NCI-H146 treated with DMSO at 0.1 percent for 48 hours (cell line): ENCODE measurements around the gene ELL2.
"Not testable (repeated sequence)": the region's sequence is repeated elsewhere in the genome, so short reads cannot be mapped to it uniquely, and the experiment has no call there.

Experiments
- DNase-seq: peaks from one replicate; lab custom pipeline; 2025; ENCODE audit not compliant: unreplicated experiment; lab: John Stamatoyannopoulos, UW

The ELL2 gene

DNA sequence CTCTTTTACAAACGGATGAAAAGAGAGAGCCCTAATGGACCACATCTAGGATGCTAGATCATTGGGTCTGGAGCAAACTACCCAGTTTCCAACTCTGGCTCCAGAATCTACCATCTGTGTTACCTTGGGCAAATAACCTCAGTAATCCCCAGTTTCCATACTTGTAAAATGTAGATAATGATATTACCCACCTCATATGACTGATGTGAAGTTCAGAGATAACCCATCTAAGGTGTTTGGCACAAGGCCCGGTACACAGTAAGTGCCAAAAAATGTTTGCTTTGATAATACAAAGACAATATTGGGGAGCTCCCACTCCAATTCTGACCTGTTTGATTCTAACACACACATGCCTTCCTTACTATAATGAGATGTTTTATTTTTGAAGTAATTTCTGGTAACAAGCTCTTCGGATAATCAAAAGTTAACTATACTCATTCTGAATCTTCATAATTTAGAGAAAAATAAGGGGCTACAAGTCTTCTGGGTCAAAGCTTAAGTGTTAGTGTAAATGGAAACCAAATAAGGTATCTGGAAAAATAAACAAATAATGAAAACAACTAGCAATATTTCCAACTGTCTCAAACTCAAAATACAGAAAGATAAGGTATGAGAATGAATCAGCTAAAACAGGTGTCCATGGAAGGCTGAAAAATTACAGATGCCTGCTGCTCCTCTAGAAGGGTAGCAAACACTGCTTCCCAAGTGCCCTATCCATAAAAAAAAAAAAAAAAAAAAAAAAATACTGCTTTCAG is 30.4 kb downstream of the ELL2 start:
- no peak for DNase-seq

DNA sequence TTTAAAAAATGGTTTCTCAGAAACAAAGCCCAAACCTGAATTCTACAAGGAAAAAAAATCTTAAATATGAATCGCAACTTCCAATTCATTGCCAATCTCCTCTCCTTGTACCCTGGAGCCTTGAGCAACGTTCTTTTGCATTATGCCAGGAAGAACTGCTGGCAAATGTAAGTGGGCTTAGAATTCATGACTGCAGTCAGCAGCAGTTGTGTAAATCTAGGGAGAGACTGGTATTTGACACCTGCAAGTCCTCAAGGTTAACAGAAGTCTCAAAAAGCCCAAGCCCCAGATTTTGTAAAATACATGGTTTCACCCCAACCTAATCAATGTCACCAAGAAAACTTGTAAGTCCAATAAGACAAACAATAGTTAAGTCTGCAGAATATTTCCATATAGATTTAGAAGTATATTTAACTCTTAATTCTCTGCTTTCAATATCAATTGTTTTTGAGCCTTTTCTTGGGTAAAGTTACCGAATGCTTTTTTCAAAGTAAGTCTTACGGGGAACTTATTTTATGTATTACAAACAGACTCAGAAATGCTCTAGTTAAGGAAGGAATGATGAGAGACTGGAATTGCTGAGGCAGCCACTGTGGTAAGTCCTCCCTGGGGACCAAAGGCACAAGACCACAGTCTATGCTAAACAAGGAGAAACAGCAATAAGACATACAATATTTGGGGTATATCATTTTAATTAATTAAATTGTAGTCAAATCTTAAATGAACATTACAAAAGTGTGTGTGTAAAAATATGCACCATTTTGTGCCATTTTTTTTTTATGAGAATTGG is 31.3 kb downstream of the ELL2 start:
- no peak for DNase-seq

DNA sequence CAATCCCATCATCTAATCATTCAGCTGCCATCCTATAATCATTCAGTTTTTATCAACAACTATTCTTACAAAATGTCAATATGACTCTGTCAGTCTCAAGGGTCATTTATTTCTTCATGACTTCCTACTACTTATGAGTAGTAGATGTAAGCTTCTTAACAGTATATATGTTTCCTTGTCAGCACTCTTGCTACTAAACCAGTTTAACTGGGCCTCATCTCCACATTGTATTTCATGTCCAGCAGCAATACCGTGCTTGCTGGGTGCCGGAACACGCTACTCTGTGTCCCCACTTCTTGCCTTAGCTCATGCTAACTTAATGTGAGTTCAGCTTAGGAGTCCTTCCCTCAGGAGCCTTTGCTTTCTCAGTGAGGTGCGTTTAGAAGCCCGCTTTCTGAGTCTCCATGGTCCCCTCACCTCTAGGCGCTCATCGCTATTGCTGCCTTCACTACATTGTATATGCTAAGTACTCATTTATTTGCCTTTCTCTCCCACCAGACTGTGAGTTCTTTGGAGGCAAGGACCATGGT is 32.9 kb downstream of the ELL2 start:
- DNase-seq = no peak

DNA sequence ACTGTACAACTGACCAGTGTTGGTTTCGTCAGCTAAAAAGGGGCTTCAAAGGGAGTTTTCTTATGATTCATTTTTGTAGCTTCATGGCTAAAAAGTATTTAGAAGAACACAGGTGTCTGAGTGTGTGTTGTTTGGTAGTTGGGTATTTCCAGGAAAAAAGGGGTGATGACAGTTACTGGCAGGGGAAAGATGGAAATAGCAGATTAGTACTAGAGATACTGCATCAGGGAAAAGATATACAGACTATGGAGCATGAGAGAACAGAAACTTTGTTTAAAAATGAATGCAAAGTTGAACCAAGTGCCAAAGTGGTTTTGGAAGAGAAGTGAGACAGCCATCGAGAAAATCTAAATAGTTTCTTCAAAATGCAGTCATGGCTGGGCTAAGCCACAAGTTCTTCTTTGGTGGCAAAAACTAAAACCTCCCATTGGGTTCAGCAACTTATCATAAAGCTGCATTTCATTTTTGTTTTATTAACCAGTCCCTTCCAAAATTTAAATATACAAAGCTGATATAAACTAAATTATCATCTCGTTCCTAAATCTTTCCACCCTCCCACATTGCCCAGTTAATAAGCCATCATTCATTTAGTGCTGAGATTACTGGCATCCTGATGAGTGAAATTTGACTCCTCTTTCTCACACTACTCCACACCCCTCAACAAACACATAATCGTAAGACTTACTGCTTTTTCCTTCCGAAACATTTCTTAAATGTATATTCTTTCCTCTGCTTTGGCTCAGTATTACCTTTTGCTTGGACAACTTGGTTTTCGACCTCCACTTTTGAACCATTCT is 33.5 kb downstream of the ELL2 start:
- DNase-seq = no peak

DNA sequence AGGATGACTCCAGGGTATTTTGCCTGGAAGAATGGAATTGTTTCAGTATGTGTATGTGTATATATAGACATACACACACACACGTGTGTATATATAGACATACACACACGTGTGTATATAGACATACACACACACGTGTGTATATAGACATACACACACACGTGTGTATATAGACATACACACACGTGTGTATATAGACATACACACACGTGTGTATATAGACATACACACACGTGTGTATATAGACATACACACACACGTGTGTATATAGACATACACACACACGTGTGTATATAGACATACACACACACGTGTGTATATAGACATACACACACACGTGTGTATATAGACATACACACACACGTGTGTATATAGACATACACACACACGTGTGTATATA is 34.4 kb downstream of the ELL2 start:
- DNase-seq = not testable (repeated sequence)

DNA sequence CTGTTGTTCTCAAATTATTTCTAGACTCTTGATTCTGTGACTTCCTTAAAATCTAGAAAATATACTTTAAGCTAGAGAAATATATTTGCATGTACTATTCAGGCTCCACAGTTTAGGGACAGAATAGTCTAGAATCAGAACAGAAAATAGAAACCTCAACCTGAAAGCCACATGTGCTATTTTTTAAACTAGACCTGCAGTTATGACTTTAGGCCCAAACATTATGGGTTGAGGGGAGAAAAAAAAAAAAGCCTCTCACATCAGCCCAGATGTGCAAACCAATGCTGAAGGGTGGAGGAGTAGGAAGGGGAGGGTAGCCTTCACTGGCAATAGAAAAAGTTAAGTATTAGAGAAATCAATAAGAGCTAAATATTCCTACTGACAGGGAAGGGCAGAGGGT is 35.7 kb downstream of the ELL2 start:
- no peak for DNase-seq

DNA sequence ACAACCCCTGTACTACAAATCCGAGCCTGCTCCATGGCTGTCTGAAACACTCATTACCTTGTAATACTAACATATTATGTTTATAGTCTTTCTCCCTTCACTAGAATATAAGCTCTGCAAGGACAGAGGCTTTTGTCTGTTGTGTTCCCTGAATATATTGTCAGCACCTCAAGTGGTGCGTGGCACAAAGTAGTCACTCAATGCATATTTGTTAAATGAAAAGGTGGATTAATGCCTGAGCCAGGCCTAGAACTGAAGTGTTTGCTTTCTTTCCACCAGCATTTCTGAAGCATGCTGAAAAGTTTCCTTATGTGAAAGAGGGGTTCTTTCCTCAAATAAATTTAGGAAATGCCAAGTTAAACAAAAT is 36.3 kb downstream of the ELL2 start:
- DNase-seq = no peak

DNA sequence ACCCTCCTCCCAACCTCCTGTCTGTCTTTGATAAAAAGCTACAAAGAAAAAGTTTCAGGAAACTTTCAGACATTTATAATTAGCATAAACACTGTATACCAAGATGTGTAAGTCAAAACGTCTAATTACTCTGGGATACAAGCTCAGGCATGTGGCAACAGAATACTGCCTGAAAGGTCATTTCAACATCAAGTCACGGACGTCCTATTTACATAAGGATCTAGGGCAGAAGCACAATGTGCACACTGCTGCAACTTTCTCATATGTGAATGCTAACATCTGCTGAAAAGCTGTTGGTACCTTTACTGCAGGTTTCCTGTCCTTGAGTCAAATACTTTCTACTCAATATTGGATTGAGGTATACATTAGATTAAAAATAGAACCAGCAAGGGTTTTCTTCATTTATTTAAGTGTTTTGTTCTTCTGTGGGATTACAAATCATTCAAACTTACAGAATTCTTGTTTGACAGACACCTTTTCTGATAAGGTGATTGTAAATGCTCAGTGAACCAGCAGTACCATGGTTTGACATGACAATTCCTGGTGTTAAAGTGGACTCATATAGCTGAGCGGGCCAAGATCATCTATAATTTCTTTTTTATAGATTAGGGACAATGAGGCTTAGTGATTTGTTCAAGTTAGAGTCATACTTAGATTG is 36.8 kb downstream of the ELL2 start:
- no peak for DNase-seq

DNA sequence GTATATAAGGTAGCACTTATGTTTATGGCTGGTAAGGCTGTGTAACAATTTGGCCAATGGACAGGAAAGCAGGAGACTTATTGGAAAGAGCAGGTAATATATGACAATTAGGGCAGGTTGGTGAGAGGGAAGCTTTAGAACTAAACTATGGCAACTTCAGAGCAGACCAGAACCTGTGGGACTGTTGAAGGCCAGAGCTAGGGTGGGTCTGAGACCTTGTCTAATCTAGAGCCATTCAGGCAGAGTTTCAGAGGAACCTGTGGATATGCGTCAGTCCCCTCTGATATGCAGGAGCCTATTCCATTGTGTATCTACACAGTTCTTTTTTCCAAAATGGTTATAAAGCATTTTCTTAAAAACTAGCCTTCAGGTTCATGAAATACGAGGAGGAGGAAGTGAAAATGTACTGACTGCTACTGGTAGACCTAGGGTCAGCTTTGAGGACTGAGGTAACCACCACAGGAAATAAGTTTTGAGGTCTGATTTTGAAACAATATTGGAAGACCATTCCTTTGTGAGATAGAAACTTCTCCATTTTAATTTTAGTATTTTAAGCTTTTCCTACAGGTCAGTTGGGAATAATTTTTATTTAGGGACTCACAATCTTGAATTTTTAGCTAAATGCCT is 37.6 kb downstream of the ELL2 start:
- no peak for DNase-seq

DNA sequence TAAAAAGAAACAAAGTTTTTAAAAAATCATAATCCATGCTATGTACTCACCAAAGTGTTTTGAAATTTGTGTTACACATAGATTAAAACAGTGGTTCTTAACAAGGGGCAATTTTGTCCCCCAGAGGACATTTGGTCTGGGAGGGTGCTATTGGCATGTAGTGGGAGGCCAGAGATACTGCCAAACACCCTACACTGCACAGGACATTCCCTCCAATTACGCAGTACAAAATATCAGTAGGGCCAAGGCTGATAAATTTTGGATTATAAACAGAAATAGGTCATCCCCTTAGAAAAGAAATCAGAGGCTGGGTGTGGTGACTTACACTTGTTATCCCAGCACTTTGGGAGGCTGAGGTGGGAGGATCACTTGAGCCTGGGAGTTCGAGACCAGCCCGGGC is 38.9 kb downstream of the ELL2 start:
- no peak for DNase-seq

DNA sequence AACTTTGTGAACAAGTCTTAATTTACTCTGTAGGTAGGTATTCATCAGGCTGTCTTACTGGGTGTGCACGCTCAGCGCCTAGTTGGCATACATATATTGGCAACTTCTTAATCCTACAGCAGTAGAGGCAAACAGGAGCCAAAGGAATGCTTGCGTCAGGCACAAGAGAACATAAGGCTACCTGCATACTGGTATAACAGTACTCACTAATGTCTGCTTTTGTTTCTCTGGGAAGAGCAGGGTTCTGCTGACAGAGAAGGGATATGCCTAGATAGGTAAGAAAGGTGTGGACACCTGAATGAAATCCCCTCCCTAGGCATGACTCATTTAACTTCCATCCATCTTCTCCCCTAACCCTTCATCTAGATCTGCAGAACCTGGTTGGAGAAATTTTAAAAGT is 40.1 kb downstream of the ELL2 start:
- no peak for DNase-seq

DNA sequence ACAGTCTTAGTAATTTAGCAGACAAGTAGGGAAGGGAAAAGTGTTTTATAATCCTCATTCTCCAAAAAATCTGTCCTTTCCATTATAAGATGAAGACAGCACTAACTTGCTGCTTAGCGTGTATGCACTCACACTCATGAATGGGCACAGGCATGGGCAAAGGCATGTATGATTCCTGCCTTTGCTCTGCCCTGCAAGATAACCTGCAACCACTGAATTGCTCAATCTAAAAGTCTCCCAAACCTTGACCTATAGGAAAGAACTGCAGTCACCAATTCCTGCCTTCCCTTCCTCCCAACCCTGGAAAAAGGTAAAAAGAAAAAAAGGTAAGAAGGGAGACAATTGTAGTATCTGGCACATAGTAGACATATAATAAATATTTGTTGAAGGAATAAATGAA is 40.8 kb downstream of the ELL2 start:
- DNase-seq = no peak

DNA sequence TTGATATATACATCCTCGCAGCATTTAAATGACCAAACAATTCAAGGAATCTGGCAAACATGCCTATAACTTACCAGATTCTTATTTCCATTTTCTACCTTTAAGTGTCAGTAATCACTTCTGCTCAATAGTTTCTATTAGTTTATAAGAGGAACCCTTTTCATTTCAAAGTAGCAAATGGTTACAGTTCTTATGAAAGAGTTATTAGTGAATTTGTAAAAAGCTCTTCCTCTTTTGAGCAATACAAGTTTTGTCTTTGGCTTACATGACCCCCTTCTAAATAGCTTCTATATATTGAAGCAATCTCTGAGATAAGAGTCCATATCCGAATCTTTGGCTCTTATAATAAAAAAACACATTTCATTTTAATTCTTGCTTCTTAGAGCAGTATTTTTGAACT is 42.0 kb downstream of the ELL2 start:
- DNase-seq = no peak

DNA sequence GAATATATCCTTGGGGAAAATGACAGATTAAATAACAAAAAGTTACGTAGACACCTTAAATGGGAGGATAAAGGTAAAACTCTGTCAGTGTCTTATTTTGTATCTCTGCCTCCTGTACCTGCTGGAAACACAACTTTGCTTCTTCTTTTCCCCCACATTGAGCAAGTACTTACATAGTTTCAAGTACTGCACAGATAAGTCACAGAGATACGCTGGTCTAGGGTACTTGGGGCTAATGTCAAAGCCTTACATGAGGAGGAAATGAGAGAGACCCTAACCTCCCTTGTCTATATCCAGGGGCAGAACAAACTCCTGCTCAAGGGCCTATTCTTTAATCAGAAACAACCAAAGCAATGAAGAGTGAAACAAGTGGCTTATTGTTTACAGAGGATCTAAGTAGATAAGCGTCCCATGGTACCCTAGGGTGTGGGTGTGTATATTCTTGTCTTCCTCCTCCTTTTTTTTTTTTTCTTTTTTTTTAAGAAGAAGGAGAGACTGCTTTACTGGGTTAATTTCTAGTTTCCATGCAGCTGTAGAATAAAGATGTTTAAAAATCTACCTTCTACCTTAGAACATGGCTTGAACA is 43.1 kb downstream of the ELL2 start:
- no peak for DNase-seq

DNA sequence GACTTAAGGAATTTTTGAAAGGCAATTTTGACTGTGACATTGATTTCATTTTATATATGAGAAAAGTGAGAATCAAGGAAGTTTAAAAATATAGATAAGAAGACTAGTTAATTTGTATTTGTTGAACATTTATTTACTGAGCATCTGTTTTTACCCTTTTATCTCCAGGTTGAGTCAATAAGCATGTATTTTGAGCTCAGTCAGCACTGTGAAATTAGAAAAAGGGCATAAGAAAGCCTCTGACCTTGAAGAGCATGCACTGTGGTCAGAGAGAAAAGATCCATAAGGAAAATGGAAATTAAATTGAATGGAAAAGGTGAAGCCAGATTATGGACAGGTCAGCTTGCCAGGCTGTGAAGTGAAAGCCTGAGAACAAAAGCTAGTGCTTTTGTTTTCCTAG is 44.4 kb downstream of the ELL2 start:
- no peak for DNase-seq

DNA sequence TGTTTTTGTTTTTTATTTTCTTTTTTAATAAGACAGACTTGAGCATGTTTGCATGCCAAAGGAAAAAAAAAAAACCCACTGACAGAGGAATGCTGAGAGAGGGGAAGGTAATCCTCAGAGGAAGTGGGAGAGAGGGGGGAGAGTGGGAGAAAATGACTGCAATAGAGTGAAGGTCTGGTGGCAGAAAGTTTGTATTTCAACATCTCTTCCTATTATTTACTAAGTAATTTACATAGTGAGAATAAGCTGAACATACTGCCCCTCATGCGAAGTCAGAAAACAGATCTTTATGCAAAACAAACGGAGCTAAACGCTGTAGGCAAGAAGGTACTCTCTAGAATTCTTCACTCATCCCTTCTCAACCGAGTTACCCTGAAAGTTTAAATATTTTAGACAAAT is 45.0 kb downstream of the ELL2 start:
- no peak for DNase-seq

DNA sequence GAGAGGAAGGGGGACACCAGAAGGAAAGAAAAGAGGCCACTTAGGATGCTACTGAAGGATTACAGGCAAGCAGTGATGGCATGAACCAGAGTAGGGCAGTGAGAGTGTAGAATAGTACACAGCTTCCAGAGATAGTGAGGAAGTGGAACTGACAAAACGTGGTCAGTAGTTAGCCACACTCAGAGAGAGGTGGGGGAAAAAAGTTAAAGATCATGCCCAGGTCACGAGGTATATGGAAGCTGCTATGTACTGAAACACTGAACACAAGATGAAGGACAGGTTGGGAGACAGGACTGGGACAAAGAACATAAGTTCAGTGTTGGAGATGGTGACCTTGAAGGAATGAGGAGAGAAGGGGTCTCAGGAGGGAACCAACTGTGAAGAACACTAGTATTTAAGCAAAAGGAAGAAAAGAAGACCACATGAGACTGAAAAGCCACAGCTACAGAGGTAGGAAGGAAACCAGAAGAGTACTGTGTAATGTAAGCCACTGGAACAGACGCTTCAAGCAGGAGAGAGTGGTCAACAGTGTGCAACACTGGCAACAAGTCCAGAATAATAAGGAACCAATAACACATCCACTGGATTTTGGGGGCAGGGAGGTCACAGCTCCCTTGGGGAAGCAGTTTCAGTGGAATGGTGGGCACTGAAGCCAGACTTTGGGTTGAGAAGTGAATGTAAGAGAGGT is 45.5 kb downstream of the ELL2 start:
- DNase-seq = no peak

DNA sequence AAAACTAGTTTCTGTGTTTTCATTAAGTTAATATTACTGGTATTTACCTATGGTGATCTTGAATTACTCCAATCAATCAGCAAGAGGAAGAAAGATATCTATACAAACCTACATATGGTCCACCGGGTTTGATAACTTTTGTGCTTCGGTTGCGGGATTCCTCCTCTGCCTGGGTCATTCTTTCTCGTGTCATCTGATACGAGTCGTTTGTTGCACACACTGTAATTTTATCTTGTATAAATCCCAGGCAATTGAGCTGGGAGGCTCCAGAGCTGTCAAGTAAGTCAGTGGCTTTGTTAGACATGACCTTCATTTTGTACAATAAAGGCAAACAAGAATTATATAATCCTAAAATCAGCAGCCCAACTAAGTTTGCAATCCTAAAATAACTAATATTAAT is 48.0 kb downstream of the ELL2 start:
- peak; percentile 13 for DNase-seq

DNA sequence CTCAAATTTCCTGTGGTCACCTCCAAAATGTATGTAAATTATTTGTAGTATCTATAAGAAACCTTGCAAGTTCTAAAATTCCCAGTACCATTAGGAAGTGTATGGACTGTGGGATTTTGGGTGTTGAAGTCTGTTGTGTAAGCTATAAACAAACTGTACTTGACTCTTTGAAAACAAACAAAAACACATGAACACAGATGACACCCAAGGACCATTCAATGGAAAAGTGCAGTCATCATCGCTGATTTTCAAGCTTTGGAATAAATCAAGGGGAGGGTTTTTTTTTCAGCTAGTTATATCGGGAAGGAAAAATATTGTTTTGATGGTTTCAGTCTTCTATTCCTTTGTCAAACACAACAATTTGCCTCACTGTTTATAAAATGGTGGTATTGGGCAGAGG is 49.6 kb downstream of the ELL2 start:
- no peak for DNase-seq

DNA sequence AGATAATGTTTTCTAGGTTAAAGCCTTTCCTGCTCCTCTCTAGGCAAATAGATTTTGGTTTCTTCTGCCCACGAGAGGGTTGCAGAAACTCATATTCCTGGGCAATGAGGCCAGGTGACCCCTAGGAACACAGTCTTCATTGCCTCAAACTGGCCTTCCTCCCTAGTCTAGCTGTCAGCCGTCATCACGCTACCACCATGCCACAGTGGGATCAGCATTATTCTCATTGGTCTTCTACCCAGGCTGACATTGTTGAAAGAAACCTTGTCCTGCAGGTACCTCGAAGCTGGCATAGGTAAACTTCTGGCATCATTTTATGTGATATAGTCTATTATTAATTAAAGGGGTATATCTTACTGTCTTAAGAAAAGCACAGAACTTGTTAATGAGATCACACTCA is 51.1 kb downstream of the ELL2 start:
- no peak for DNase-seq
